Frontal cortex (tissue), 4 donors: ENCODE measurements around the gene COX15. TPM values are rescaled to one million over a fixed set of nuclear protein-coding genes. Genes with fewer than 3 reads are reported as not detected.
"Not testable (repeated sequence)": the region's sequence is repeated elsewhere in the genome, so short reads cannot be mapped to it uniquely, and the experiment has no call there.

Experiments
- DNase-seq, 2 donors: peaks; one replicate each; pipeline ENCODE4 v3.0.0; 2012; ENCODE audit warnings: low spot score in 2 of 2
- FAIRE-seq: peaks from 2 replicates; lab custom pipeline; 2012; peaks lifted over from hg19 to GRCh38; lab: Jason Lieb, UNC
- total RNA-seq: library from RNA; depleted of rRNA; stranded (reverse); fragments of >200 nt; gene quantifications from one replicate; pipeline ENCODE4 v1.2.3, GENCODE V29; 2014
- donor health status: control.
- donor health status: control.
- donor health status: control.

The COX15 gene
- total RNA-seq, 1 donor from 2014 or later, result 43.6 TPM

DNA sequence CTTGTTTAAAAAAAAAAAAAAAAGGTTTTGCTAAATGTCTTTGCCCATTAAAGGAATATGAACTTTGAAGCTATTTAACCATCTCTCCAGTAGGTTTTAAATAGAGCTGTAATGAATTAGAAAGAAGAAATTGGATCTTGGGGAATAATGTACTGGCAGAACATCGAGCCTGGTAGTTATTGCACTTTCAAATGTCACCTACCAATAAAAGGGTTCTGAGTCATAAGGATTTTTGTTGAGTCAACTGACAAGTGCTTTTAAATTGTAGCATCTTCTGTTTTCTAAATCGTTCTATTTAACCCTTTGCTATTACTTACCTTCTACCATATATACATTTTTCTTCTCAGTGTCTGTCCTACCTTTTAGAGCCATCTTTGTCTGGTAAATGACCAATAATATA is 10.8 kb upstream of the COX15 start:
- FAIRE-seq (no peak), DNase-seq (no peak)

- DNase-seq (no peak), FAIRE-seq (no peak)
Measured at GRCh38 chr10:99742254-99742653, 10.3 kb upstream of the COX15 start.

DNA sequence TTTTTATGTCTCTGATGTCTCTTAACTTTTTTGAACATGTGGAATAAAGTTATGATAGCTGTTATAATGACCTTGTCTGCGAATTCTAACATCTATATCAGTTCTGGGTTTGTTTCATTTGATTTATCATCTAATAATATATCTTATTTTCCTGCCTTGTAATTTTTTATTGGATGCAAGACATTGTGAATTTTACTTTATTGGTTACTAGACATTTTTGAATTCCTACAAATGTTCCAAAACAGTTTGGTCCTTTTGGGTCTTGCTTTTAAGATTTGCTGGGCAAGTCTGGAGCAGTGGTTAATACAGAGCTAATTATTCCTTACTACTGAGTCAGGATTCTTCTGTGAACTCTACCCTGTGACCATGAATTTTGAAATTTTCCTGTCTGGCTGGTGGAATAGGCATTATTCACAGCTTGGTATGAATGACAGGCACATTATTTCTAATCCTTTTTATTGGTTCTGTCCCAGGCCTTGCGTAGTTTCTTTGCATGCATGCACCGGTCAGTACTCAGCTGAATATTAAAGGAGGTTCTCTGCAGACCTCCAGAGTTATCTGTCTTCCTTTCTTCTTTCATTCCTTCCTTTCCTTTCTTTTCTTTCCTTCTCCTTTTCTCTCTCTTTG is 9.1 kb upstream of the COX15 start:
- DNase-seq, result no peak
- no peak for FAIRE-seq

DNA sequence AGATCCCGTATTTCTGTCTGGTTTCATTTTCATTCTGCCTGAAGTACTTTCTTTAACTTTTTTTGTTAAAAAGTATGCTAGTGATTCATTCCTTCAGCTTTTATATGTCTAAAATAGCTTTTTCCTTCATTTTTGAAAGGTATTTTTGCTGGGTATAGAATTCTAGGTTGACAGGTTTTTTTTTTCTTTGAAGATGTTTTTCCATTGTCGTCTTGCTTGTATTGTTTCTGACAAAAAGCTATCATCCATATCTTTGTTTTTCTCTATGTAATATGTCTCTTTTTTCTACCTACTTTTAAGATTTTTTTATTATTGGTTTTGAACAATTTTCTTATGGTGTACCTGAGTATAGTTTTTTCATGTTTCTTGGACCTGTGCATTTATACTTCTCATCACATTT is 8.3 kb upstream of the COX15 start:
- DNase-seq (no peak), FAIRE-seq (no peak)

GRCh38 chr10:99734111-99734510 is 2.2 kb upstream of the COX15 start:
- FAIRE-seq, DNase-seq: not testable (repeated sequence)

DNA sequence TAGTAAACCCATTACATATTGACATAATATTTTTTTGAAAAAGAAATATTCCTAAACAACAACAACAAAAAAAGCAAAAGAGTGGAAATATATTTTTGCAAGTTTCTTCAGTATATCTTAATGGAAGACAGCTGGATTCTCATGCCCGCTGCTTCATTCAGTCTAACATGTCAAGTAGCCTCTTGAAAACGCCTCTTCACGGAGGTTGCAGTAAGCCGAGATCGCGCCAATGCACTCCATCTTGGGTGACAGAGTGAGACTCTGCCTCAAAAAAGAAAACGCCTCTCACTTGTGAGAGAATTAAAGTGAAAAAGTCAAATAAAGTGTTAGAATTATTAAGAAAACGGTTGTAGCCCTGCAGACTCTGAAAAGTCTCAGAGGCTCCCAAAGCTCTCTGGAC is 1.4 kb upstream of the COX15 start:
- DNase-seq, result no peak
- FAIRE-seq, result no peak

GRCh38 chr10:99731306-99732032 is 458 bp downstream of the COX15 start:
- FAIRE-seq (no peak), DNase-seq (no peak)

DNA sequence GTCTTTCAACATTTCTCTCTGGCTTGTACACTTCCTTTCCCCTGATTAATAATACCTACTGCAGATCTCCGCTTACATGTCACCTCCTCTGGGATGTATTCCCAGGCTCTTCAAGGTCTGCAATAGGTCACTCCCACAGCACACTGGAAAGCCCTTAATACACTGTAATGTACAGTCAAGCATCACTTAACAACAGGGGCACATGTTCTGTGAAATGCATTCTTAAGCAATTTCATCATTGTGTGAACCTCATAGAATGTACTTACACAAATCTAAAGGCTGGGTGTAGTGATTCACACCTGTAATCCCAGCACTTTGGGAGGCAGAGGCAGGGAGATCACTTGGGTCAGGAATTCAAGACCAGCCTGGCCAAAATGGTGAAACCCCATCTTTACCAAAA is 1.9 kb downstream of the COX15 start:
- no peak for FAIRE-seq

GRCh38 chr10:99720387-99720786 is 11.5 kb downstream of the COX15 start:
- FAIRE-seq (no peak), DNase-seq (no peak)

More for the DNA sequence above, 1.9 kb downstream of the COX15 start:
- no peak for DNase-seq

- DNase-seq (no peak), FAIRE-seq (no peak)
Measured at GRCh38 chr10:99714446-99714845, 17.5 kb downstream of the COX15 start.

DNA sequence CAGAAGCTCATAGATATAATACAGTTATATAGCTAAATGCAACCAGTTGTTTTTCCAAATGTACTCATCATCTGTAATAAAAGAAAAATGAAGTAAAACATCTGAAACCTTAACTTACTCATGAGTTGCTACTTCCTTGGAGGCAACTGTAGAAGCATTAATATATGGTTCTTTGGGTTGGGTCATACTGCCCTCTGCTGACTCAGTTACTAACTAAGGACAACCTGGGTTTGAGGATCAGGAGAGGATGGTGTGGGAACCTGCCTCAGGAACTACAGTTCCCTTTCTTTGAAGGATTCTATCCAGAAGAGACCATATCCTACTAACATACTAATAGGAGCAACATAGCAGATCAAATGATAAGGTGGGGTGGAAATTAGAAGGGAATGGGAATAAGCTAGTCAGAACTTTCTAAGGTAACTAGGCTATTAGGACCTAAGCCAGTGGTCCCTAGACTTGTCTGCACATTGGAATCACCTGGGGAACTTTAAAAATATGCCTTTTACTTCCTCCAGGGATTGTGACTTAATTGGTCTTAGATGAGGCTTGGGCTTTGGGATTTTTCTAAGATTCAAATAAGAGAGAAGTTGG is 20.7 kb downstream of the COX15 start:
- DNase-seq, result peak in 1 of 2 donors; percentile 9
- no peak for FAIRE-seq

GRCh38 chr10:99709480-99710229 is 22.3 kb downstream of the COX15 start:
- DNase-seq (no peak), FAIRE-seq (no peak)

- no peak for DNase-seq
- FAIRE-seq, result no peak
Measured at GRCh38 chr10:99708428-99709012, 23.4 kb downstream of the COX15 start.

GRCh38 chr10:99700649-99701048 is 31.3 kb downstream of the COX15 start:
- no peak for DNase-seq
- FAIRE-seq, result no peak

GRCh38 chr10:99698504-99699080 is 33.3 kb downstream of the COX15 start:
- FAIRE-seq (no peak), DNase-seq (no peak)

DNA sequence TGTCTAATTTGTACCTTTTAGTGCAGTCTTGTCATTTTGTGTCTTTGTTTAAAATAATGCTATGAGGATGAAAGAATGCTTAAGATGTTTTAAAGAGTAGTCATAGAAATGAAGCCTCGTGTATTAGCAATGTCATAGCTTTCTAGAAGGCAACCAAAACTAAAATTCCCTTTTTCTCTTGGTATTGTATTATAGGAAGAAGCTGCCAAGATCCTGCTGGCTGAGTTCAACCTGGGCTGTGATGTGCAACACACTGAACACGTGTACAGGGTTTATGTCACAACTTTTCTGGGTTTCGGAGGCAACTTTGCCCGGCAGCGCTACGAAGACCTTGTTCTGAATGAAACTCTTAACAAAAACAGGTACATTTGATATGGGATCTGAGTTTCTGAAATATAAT is 36.2 kb downstream of the COX15 start:
- DNase-seq (no peak), FAIRE-seq (no peak)

DNA sequence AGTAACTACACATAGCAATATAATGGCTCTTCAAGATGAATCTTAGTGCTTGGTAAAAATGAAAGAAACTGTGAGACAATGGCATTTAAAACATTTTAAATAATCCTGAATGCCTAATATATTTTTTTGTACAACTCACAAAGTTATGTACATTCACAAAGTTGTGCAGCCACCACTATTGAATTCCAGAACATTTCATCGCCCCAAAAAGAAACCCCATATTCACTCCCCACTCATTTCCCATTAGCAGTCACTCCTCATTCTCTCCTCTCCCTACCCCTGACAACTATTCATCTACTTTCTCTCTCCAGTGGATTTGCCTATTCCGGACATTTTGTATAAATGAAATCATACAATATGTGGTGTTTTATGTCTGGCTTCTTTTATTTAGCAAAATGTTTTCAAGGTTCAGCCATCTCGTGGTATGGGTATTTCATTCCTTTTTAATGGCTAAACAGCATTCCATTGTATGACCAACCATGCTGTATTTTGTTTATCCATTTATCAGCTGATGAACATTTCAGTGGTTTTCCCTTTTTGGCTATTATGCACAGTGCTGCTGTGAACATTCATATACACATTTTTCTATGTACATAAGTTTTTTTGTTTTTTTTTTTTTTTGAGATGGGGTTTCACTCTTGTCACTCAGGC is 37.9 kb downstream of the COX15 start:
- FAIRE-seq (no peak), DNase-seq (no peak)

DNA sequence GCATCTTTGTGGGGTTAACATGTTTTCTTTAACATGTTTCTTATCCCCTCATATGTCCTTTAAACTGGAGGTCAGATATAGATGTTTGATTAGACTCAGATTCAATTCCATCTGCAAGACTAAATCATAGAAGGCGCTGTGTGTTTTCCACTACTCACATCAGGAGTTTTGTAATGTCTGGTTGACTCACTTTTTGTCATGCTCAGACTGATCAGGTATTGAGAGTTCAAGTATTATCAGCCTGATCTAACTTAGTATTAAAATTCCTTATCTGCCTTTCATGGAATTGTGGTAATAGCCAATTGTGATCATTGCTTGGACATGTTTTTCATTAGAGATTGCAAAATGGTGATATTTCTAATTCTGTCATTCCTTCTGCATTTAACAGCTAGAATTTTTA is 42.5 kb downstream of the COX15 start:
- FAIRE-seq, result no peak
- DNase-seq, result no peak

GRCh38 chr10:99685597-99685967 is 46.3 kb downstream of the COX15 start:
- no peak for FAIRE-seq
- DNase-seq, result no peak

DNA sequence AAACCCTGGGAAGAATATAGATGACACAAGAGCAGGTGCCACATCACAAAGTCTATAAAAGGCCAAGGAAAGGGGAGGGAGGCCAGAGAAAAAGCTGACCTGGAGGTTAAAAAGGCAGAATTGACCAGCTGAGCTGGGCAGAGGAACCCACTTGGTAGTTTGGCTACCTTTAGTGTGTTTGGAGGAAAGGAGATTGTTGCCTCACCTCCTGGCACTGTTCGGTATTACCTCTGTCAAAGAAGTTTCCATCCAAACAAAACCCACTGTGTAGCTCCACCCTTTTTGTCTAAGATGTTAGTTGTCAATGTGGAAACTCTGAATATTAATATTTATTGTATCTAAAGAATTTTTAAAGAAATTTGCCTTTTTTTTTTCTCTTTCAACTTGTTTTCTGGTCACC is 49.2 kb downstream of the COX15 start:
- DNase-seq (no peak), FAIRE-seq (no peak)
